SU-DHL-6 (cell line): ENCODE measurements around the gene SOHLH2.

Source experiments
- CTCF ChIP-seq: fragments of 200-600 bp; sonication (generic); IDR thresholded peaks from one replicate; pipeline ENCODE4 v1.5.1; 2017; ENCODE audit warnings: antibody characterized with exemption, mild to moderate bottlenecking, low read length, moderate library complexity; ENCODE audit not compliant: insufficient read depth, poor library complexity, severe bottlenecking
- EZH2phosphoT487 ChIP-seq: fragments of 200-600 bp; sonication (generic), shearing (Covaris generic); conservative IDR thresholded peaks from 2 replicates; pipeline ENCODE4 v1.6.1; 2018; ENCODE audit warnings: mild to moderate bottlenecking, antibody characterized with exemption, low read length, moderate library complexity, mixed read lengths

- no peak for TF ChIP-seq CTCF
- TF ChIP-seq EZH2phosphoT487 = no peak
Measured at GRCh38 chr13:36158611-36159010, 55.7 kb downstream of the SOHLH2 start.
